Activated effector memory CD4-positive, alpha-beta T cell treated with Interleukin-2 at 50 U/mL for 16 hours (primary cell): ENCODE measurements around the gene SIL1.
"Not testable (repeated sequence)": the region's sequence is repeated elsewhere in the genome, so short reads cannot be mapped to it uniquely, and the experiment has no call there.

Experiments
- DNase-seq: peaks from one replicate; pipeline ENCODE4 v3.0.0-alpha.2; 2020

SIL1 gene

GRCh38 chr5:139138109-139138508 lies 60.1 kb downstream of the SIL1 start:
- no peak for DNase-seq

- DNase-seq, result no peak
Measured at GRCh38 chr5:139137697-139138096, 60.5 kb downstream of the SIL1 start.

- DNase-seq, result no peak
Measured at GRCh38 chr5:139134906-139135305, 63.3 kb downstream of the SIL1 start.

GRCh38 chr5:139133282-139133681 lies 64.9 kb downstream of the SIL1 start:
- DNase-seq, result no peak

GRCh38 chr5:139132515-139132914 lies 65.7 kb downstream of the SIL1 start:
- DNase-seq, result no peak

- no peak for DNase-seq
Measured at GRCh38 chr5:139131921-139132432, 66.2 kb downstream of the SIL1 start.

GRCh38 chr5:139131465-139131864 lies 66.7 kb downstream of the SIL1 start:
- no peak for DNase-seq

- DNase-seq, result no peak
Measured at GRCh38 chr5:139131062-139131461, 67.1 kb downstream of the SIL1 start.

- DNase-seq, result no peak
Measured at GRCh38 chr5:139130214-139130613, 68.0 kb downstream of the SIL1 start.

- DNase-seq, result no peak
Measured at GRCh38 chr5:139126711-139127111, 71.5 kb downstream of the SIL1 start.

- no peak for DNase-seq
Measured at GRCh38 chr5:139125991-139126390, 72.2 kb downstream of the SIL1 start.

- DNase-seq, result no peak
Measured at GRCh38 chr5:139124774-139125520, 73.2 kb downstream of the SIL1 start.

- no peak for DNase-seq
Measured at GRCh38 chr5:139121120-139121519, 77.0 kb downstream of the SIL1 start.

GRCh38 chr5:139120521-139120920 lies 77.6 kb downstream of the SIL1 start:
- no peak for DNase-seq

GRCh38 chr5:139118804-139119203 lies 79.4 kb downstream of the SIL1 start:
- no peak for DNase-seq

- DNase-seq, result no peak
Measured at GRCh38 chr5:139117342-139117884, 80.8 kb downstream of the SIL1 start.

- no peak for DNase-seq
Measured at GRCh38 chr5:139116100-139116655, 82.0 kb downstream of the SIL1 start.

- DNase-seq, result no peak
Measured at GRCh38 chr5:139113892-139114291, 84.3 kb downstream of the SIL1 start.

- not testable (repeated sequence) for DNase-seq
Measured at GRCh38 chr5:139112362-139112761, 85.8 kb downstream of the SIL1 start.

GRCh38 chr5:139110526-139111168 lies 87.5 kb downstream of the SIL1 start:
- DNase-seq, result no peak

GRCh38 chr5:139108063-139108824 lies 89.9 kb downstream of the SIL1 start:
- no peak for DNase-seq

- no peak for DNase-seq
Measured at GRCh38 chr5:139105621-139106071, 92.5 kb downstream of the SIL1 start.
